Large intestine (tissue), 3 donors: ENCODE results near the gene SLC9A2. TPM values are rescaled to one million over a fixed set of nuclear protein-coding genes. Genes with fewer than 3 reads are reported as not detected.

ENCODE experiments used
- DNase-seq, 2 donors: peaks; one replicate each; pipeline versions ENCODE4 v3.0.0 to v3.0.0-alpha.2; 2013
- H3K27ac ChIP-seq: one replicate; pipeline ENCODE4 v1.5.1; 2013; ENCODE audit warnings: low read length
- H3K27me3 ChIP-seq: 2 replicates; pipeline ENCODE4 v1.6.1; 2013; ENCODE audit warnings: low read length; ENCODE audit not compliant: control insufficient read depth, insufficient read depth
- H3K36me3 ChIP-seq: 2 replicates; pipeline ENCODE4 v1.6.1; 2013; ENCODE audit warnings: low read length; ENCODE audit not compliant: control insufficient read depth, insufficient read depth
- H3K4me1 ChIP-seq: one replicate; pipeline ENCODE4 v1.6.1; 2013; ENCODE audit warnings: low read length; ENCODE audit not compliant: control insufficient read depth, insufficient read depth
- H3K4me3 ChIP-seq: one replicate; pipeline ENCODE4 v1.5.1; 2013; ENCODE audit warnings: low read length
- H3K9me3 ChIP-seq: one replicate; pipeline ENCODE4 v1.6.1; 2013; ENCODE audit warnings: mild to moderate bottlenecking, low read depth, low read length, moderate library complexity; ENCODE audit not compliant: control insufficient read depth
- WGBS: methylation state at CpG from one replicate; pipeline ENCODE4 v1.1.5; 2013; ENCODE audit warnings: low lambda C conversion rate; ENCODE audit not compliant: insufficient coverage; 5-methylcytosine and 5-hydroxymethylcytosine counted together
- polyA plus RNA-seq: library from polyadenylated mRNA; unstranded; fragments of 120-200 nt; gene quantifications from one replicate; pipeline ENCODE4 v1.2.1, GENCODE V29; 2013

SLC9A2 gene
- polyA plus RNA-seq, 1 donor: 2.1 TPM

GRCh38 chr2:102735416-102736109 lies 116.2 kb downstream of the SLC9A2 start:
- DNase-seq: peak; percentile 33 to 79
- Histone ChIP-seq H3K9me3 (no peaks in the 10 kb centered on the region), H3K27ac (peak overlapping the region; percentile 79), H3K27me3 (no peaks in the 10 kb centered on the region), H3K36me3 (peaks cover 14% of the 10 kb centered on the region), H3K4me3 (peak overlapping the region; percentile 78), H3K4me1 (peaks cover 8% of the 10 kb centered on the region)
- no CpG with 5 or more reads among the region's 15 CpGs for WGBS

GRCh38 chr2:102736110-102736409 lies 116.7 kb downstream of the SLC9A2 start:
- DNase-seq: no peak
- Histone ChIP-seq H3K4me1 (peaks cover 8% of the 10 kb centered on the region), H3K36me3 (peaks cover 10% of the 10 kb centered on the region), H3K4me3 (peak overlapping the region; percentile 78), H3K27ac (peak overlapping the region; percentile 79), H3K27me3 (no peaks in the 10 kb centered on the region), H3K9me3 (no peaks in the 10 kb centered on the region)
- no CpG with 5 or more reads among the region's 6 CpGs for WGBS

GRCh38 chr2:102736410-102737409 lies 117.4 kb downstream of the SLC9A2 start:
- Histone ChIP-seq H3K4me1 (peaks cover 8% of the 10 kb centered on the region), H3K36me3 (peaks cover 6% of the 10 kb centered on the region), H3K9me3 (no peaks in the 10 kb centered on the region), H3K27me3 (no peaks in the 10 kb centered on the region), H3K4me3 (peak overlapping the region; percentile 78), H3K27ac (peak overlapping the region; percentile 79)
- no CpG with 5 or more reads among the region's 52 CpGs for WGBS
- peak; percentile 73 to 87 for DNase-seq

GRCh38 chr2:102737431-102737830 lies 118.1 kb downstream of the SLC9A2 start:
- Histone ChIP-seq H3K4me3 (peak overlapping the region; percentile 78), H3K27me3 (no peaks in the 10 kb centered on the region), H3K4me1 (peaks cover 8% of the 10 kb centered on the region), H3K9me3 (no peaks in the 10 kb centered on the region), H3K36me3 (peaks cover 3% of the 10 kb centered on the region), H3K27ac (no peak overlapping the region)
- WGBS: 56% methylated on average over 1 of the region's 1 CpG
- no peak for DNase-seq

- H3K9me3 ChIP-seq: no peaks in the 10 kb centered on the region
- H3K36me3 ChIP-seq: no peaks in the 10 kb centered on the region
- no peak for DNase-seq
- no peaks in the 10 kb centered on the region for H3K4me1 ChIP-seq
- H3K27ac ChIP-seq: no peak overlapping the region
- 100% methylated on average over 1 of the region's 3 CpGs for WGBS
- H3K27me3 ChIP-seq: no peaks in the 10 kb centered on the region
- no peak overlapping the region for H3K4me3 ChIP-seq
Observed at GRCh38 chr2:102743259-102743658, 123.9 kb downstream of the SLC9A2 start.

DNA sequence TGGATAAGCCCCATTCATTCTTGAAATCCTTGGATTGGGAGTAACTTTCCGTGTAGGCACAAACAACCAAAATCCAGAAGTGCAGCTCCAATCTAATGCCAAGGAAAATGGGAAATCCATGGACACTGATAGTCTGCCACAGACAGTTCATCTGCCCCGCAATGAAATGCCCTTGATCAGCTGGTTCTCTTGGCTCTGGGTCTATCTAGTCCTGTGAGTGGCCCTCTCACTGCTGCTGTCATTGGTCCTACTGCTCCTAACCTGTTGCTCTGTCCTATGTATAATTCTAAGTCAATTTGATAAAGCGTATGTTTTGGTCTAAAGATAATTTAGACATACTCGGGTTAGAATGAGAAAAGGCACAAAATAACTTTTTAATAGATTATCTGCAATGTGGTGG lies 128.8 kb downstream of the SLC9A2 start:
- H3K4me1 ChIP-seq: no peaks in the 10 kb centered on the region
- H3K36me3 ChIP-seq: no peaks in the 10 kb centered on the region
- no peak overlapping the region for H3K4me3 ChIP-seq
- no peaks in the 10 kb centered on the region for H3K27me3 ChIP-seq
- WGBS: no CpG with 5 or more reads among the region's 4 CpGs
- H3K9me3 ChIP-seq: no peaks in the 10 kb centered on the region
- DNase-seq: no peak
- H3K27ac ChIP-seq: no peak overlapping the region

- Histone ChIP-seq H3K27me3 (no peaks in the 10 kb centered on the region), H3K27ac (no peak overlapping the region)
- 81% methylated on average over 2 of the region's 3 CpGs for WGBS
Observed at GRCh38 chr2:102749938-102750337, 130.6 kb downstream of the SLC9A2 start.

GRCh38 chr2:102753563-102754159 lies 134.3 kb downstream of the SLC9A2 start:
- peak in 1 of 2 donors; percentile 19 for DNase-seq
- Histone ChIP-seq H3K4me3 (no peak overlapping the region), H3K27ac (no peak overlapping the region), H3K36me3 (no peaks in the 10 kb centered on the region), H3K27me3 (no peaks in the 10 kb centered on the region), H3K4me1 (no peaks in the 10 kb centered on the region), H3K9me3 (no peaks in the 10 kb centered on the region)
- 100% methylated on average over 2 of the region's 7 CpGs for WGBS

More at GRCh38 chr2:102749938-102750337, 130.6 kb downstream of the SLC9A2 start:
- Histone ChIP-seq H3K36me3 (no peaks in the 10 kb centered on the region), H3K4me3 (no peak overlapping the region), H3K4me1 (no peaks in the 10 kb centered on the region), H3K9me3 (no peaks in the 10 kb centered on the region)
- no peak for DNase-seq

DNA sequence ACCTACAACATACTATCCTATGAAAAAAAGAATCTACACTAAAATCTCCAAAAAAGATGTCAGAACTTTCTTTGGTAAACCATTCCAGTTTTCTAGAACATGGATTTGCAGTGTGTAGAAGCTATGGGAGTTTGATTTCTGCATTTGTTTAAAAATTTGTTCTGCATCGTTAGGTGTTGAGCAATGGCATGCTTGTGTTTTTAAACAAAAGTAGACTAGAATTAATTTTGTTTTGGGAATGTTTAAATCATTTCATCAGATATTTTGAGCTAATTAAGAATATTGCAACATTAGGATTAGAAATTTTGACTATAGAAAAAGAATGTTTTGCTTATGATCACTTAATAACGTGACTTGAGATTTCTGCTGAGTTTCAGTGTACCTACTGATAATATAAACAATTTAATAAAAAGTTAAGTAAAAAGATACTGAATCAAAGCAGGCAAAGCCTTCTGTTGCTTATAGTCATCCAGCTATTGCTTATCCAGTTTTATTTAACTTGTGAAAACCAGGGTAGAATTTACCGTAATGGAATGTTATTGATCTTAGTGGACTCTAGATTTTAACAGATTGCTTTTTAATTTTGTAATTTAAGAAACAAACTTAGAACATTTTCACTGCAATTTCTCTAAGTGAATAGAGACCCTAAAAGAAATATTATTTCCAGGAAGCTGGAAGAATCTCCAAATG lies 135.2 kb downstream of the SLC9A2 start:
- Histone ChIP-seq H3K27me3 (no peaks in the 10 kb centered on the region), H3K9me3 (no peaks in the 10 kb centered on the region), H3K36me3 (no peaks in the 10 kb centered on the region), H3K4me3 (no peak overlapping the region), H3K4me1 (no peaks in the 10 kb centered on the region), H3K27ac (no peak overlapping the region)
- WGBS: 100% methylated on average over 1 of the region's 3 CpGs
- no peak for DNase-seq

DNA sequence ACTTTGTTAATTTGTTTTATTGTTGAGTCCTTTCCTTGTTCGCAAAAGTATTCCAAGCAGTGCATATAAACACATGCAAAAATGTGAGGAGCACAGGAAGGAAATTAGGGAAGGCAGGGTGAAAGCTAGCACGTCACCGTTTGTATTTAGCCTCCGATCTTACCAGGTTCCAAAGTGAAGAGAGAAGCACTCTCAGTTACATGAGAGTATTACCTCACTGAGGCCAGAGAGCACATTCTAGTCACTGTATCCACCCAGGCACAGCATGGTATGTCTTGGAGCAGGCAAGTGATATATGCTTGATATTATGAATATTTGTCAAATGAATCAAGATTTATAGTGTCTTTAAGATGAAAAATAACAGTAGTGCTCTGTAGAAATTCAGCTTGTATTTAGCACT lies 135.9 kb downstream of the SLC9A2 start:
- WGBS: 100% methylated on average over 1 of the region's 4 CpGs
- Histone ChIP-seq H3K4me1 (no peaks in the 10 kb centered on the region), H3K4me3 (no peak overlapping the region), H3K36me3 (no peaks in the 10 kb centered on the region), H3K27ac (no peak overlapping the region), H3K27me3 (no peaks in the 10 kb centered on the region), H3K9me3 (no peaks in the 10 kb centered on the region)
- no peak for DNase-seq
